GM23338 (cell line): ENCODE measurements around the gene VDR. TPM values are rescaled to one million over a fixed set of nuclear protein-coding genes. Genes with fewer than 3 reads are reported as not detected.

Experiments
- ATAC-seq: fragments of 200-7000 bp; cut with Tn5 transposase; 3 replicates; pipeline ENCODE4 v1.9.1; 2020
- DNase-seq: peaks from one replicate; pipeline ENCODE4 v3.0.0-alpha.2; 2015; ENCODE audit warnings: low spot score
- H2AFZ ChIP-seq: fragments of 200-600 bp; sonication (generic); 2 replicates; pipeline ENCODE4 v1.8.0; 2016; ENCODE audit warnings: antibody characterized with exemption, mild to moderate bottlenecking, moderate library complexity
- H3F3A ChIP-seq: fragments of 200-600 bp; sonication (generic); replicated peaks from 2 replicates; pipeline ENCODE4 v1.8.0; 2017; ENCODE audit warnings: antibody characterized with exemption, mixed run types, low read depth
- H3K27ac ChIP-seq: fragments of 200-600 bp; sonication (generic); 2 replicates; pipeline ENCODE4 v1.6.1; 2016; ENCODE audit warnings: low read depth
- H3K27me3 ChIP-seq: fragments of 200-600 bp; sonication (generic); 2 replicates; pipeline ENCODE4 v1.8.0; 2016; ENCODE audit warnings: mild to moderate bottlenecking, mixed run types, moderate library complexity; ENCODE audit not compliant: insufficient read depth
- H3K36me3 ChIP-seq: fragments of 200-600 bp; sonication (generic); 2 replicates; pipeline ENCODE4 v1.8.0; 2016; ENCODE audit warnings: mild to moderate bottlenecking; ENCODE audit not compliant: insufficient read depth
- H3K4me1 ChIP-seq: fragments of 200-600 bp; sonication (generic); 2 replicates; pipeline ENCODE4 v1.8.0; 2016; ENCODE audit warnings: mild to moderate bottlenecking, moderate library complexity; ENCODE audit not compliant: insufficient read depth
- H3K4me2 ChIP-seq: fragments of 200-600 bp; sonication (generic); 2 replicates; pipeline ENCODE4 v1.7.1; 2017; ENCODE audit warnings: mixed run types
- H3K4me3 ChIP-seq: fragments of 200-600 bp; sonication (generic); 2 replicates; pipeline ENCODE4 v1.6.1; 2016; ENCODE audit warnings: mixed run types
- H3K79me2 ChIP-seq: fragments of 200-600 bp; sonication (generic); replicated peaks from 2 replicates; pipeline ENCODE4 v1.8.0; 2017; ENCODE audit warnings: mild to moderate bottlenecking; ENCODE audit not compliant: insufficient read depth
- H3K9me2 ChIP-seq: fragments of 200-600 bp; sonication (generic); 2 replicates; pipeline ENCODE4 v1.8.0; 2017; ENCODE audit not compliant: insufficient read depth
- H4K20me1 ChIP-seq: fragments of 200-600 bp; sonication (generic); replicated peaks from 2 replicates; pipeline ENCODE4 v1.8.0; 2017; ENCODE audit warnings: mild to moderate bottlenecking; ENCODE audit not compliant: insufficient read depth
- H3K27ac Mint-ChIP-seq: 2 replicates; pipeline ENCODE4 v1.8.0; 2020; ENCODE audit warnings: inconsistent platforms, mild to moderate bottlenecking, moderate library complexity, mixed read lengths
- H3K27me3 Mint-ChIP-seq: 3 replicates; pipeline ENCODE4 v1.8.0; 2022; ENCODE audit warnings: low read depth, mild to moderate bottlenecking, moderate library complexity, mixed read lengths, inconsistent platforms; ENCODE audit not compliant: insufficient read depth, poor library complexity
- H3K36me3 Mint-ChIP-seq: 3 replicates; pipeline ENCODE4 v1.8.0; 2021; ENCODE audit warnings: low read depth, mild to moderate bottlenecking, inconsistent platforms, moderate library complexity, mixed read lengths
- H3K4me1 Mint-ChIP-seq: 3 replicates; pipeline ENCODE4 v1.8.0; 2020; ENCODE audit warnings: mild to moderate bottlenecking, inconsistent platforms, mixed read lengths
- H3K4me3 Mint-ChIP-seq: 3 replicates; pipeline ENCODE4 v1.8.0; 2021; ENCODE audit warnings: moderate library complexity, mild to moderate bottlenecking, inconsistent platforms, mixed read lengths
- H3K9me3 Mint-ChIP-seq: 3 replicates; pipeline ENCODE4 v1.8.0; 2020; ENCODE audit warnings: moderate library complexity, mild to moderate bottlenecking, inconsistent platforms, mixed read lengths
- CREB1 ChIP-seq: fragments of 250-450 bp; sonication (Bioruptor Pico); IDR thresholded peaks from 2 replicates; pipeline ENCODE4 v1.5.0; 2020; ENCODE audit warnings: low read depth, mild to moderate bottlenecking, moderate library complexity
- EZH2 ChIP-seq: fragments of 200-600 bp; sonication (generic); IDR thresholded peaks from one replicate; pipeline ENCODE4 v1.8.0; 2017; ENCODE audit warnings: antibody characterized with exemption, mild to moderate bottlenecking, low read depth; ENCODE audit not compliant: unreplicated experiment
- EZH2phosphoT487 ChIP-seq: fragments of 200-600 bp; sonication (generic); IDR thresholded peaks from one replicate; pipeline ENCODE4 v1.8.1; 2018; ENCODE audit warnings: antibody characterized with exemption; ENCODE audit not compliant: unreplicated experiment
- JUNB ChIP-seq: IDR thresholded peaks from one replicate; pipeline ENCODE4 v1.6.1; 2016; ENCODE audit warnings: antibody characterized with exemption; ENCODE audit not compliant: unreplicated experiment
- POLR2AphosphoS5 ChIP-seq: IDR thresholded peaks from 2 replicates; pipeline ENCODE4 v1.6.1; 2016; ENCODE audit warnings: antibody characterized with exemption, low read depth
- STAT1 ChIP-seq: IDR thresholded peaks from one replicate; pipeline ENCODE4 v1.6.1; 2016; ENCODE audit warnings: antibody characterized with exemption; ENCODE audit not compliant: unreplicated experiment
- ZNF114 ChIP-seq: fragments of 250-450 bp; sonication (Bioruptor Pico); IDR thresholded peaks from 2 replicates; pipeline ENCODE4 v1.5.0; 2020; ENCODE audit warnings: mild to moderate bottlenecking, moderate library complexity
- ZNF462 ChIP-seq: fragments of 250-450 bp; sonication (Bioruptor Pico); IDR thresholded peaks from 2 replicates; pipeline ENCODE4 v1.5.0; 2020; ENCODE audit warnings: mild to moderate bottlenecking, moderate library complexity
- polyA plus RNA-seq: library from polyadenylated mRNA; unstranded; fragments of >200 nt; fragmentation: Nextera tagmentation; extraction: Ambion mirVana; gene quantifications from 2 replicates; pipeline ENCODE4 v1.2.1, GENCODE V29; 2016
- total RNA-seq: library from RNA; depleted of rRNA; stranded (reverse); fragments of >200 nt; shearing (Covaris generic); gene quantifications from 2 replicates; pipeline ENCODE4 v1.2.3, GENCODE V29; 2014
- TF ChIP-seq, protein P1 (sequence below): IDR thresholded peaks from 2 replicates; pipeline ENCODE4 v1.6.1; 2016; ENCODE audit warnings: antibody characterized with exemption
- TF ChIP-seq, protein P2 (sequence below): IDR thresholded peaks from one replicate; pipeline ENCODE4 v1.6.1; 2018; ENCODE audit warnings: antibody characterized with exemption; ENCODE audit not compliant: unreplicated experiment
- TF ChIP-seq, protein P3 (sequence below), 2 experiments: fragments of 200-600 bp in 1 of 2; sonication (generic) in 1 of 2; conservative IDR thresholded peaks; 2 replicates each; pipeline versions ENCODE4 v1.5.1 to v1.6.1; 2016 to 2017; ENCODE audit warnings: antibody characterized with exemption in 2 of 2, low read depth in 2 of 2, mild to moderate bottlenecking in 2 of 2, moderate library complexity in 1 of 2

Gene VDR
- total and polyA plus RNA-seq, 2 experiments from 2014 or later = 0.37 to 1.4 TPM

DNA sequence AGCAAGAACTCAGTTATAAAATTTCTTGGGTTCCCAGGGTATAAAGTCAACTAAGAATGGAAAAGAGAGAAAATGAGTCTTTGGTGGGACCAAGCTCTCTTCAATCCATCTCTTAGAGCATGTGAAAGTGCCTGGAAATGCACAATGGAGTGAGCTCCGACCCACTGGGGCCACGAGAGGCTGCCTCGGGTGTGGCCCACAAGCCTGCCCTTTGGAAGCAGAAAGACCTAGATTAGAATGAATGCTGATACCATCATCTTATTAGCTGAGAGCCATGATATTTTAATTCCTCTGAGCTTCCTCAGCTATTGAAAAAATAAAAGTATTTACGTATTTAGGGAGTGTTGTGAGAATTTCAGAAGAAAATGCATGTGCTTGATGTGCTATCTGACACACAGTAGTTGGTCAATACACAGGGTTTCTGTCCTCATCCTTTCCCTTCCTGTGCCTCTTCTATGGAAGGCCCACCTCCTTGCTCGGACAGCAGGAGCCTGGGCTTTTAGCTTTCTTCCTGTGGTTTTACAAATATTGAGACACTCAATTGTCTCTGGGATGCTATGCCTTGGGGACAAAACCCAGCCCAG lies 42.5 kb downstream of the VDR start (continued):
- TF ChIP-seq ZNF462 (CRISPR knock-in tag) = no peak
- TF ChIP-seq, protein P1, sequence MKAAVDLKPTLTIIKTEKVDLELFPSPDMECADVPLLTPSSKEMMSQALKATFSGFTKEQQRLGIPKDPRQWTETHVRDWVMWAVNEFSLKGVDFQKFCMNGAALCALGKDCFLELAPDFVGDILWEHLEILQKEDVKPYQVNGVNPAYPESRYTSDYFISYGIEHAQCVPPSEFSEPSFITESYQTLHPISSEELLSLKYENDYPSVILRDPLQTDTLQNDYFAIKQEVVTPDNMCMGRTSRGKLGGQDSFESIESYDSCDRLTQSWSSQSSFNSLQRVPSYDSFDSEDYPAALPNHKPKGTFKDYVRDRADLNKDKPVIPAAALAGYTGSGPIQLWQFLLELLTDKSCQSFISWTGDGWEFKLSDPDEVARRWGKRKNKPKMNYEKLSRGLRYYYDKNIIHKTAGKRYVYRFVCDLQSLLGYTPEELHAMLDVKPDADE = no peak
- TF ChIP-seq POLR2AphosphoS5 = no peak
- no peak for TF ChIP-seq ZNF114

DNA sequence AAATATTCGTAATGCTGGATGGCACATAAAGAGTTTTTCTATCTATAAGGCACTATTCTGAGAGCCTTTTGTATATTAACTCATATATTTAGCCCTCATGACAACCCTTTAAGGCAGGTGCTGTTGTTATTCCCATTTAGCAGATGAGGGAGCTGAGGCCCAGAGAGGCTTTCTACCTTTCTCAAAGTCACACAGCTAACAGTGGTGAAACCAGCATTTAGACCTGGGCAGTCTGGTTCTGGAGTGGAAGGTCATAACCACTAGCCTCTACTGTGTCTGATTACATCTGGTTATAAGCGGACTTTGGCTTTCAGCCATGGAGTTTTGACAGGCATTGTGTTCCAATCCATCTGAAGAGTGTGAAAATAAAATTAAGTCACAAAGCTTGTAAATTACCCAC lies 43.9 kb downstream of the VDR start:
- H3K36me3 Mint-ChIP-seq = no peaks in the 10 kb centered on the region
- DNase-seq (no peak), ATAC-seq (no peak)
- no peaks in the 10 kb centered on the region for H3K4me1 ChIP-seq
- H3K4me1 Mint-ChIP-seq = no peaks in the 10 kb centered on the region
- no peak overlapping the region for H3K4me3 Mint-ChIP-seq
- H4K20me1 ChIP-seq = no peaks in the 10 kb centered on the region
- H3F3A ChIP-seq = no peaks in the 10 kb centered on the region
- no peaks in the 10 kb centered on the region for H3K9me3 Mint-ChIP-seq
- H3K27me3 ChIP-seq = no peaks in the 10 kb centered on the region
- H3K27ac ChIP-seq = no peak overlapping the region
- H3K4me2 ChIP-seq = no peak overlapping the region
- no peak overlapping the region for H3K27ac Mint-ChIP-seq
- H3K36me3 ChIP-seq = no peaks in the 10 kb centered on the region
- 0 out of 2 replicates have a peak, but pooled peaks cover 3% of the 10 kb centered on the region for H3K9me2 ChIP-seq
- no peak overlapping the region for H2AFZ ChIP-seq
- no peaks in the 10 kb centered on the region for H3K79me2 ChIP-seq
- peaks cover 4% of the 10 kb centered on the region for H3K27me3 Mint-ChIP-seq
- no peak overlapping the region for H3K4me3 ChIP-seq
- TF ChIP-seq, protein P2, sequence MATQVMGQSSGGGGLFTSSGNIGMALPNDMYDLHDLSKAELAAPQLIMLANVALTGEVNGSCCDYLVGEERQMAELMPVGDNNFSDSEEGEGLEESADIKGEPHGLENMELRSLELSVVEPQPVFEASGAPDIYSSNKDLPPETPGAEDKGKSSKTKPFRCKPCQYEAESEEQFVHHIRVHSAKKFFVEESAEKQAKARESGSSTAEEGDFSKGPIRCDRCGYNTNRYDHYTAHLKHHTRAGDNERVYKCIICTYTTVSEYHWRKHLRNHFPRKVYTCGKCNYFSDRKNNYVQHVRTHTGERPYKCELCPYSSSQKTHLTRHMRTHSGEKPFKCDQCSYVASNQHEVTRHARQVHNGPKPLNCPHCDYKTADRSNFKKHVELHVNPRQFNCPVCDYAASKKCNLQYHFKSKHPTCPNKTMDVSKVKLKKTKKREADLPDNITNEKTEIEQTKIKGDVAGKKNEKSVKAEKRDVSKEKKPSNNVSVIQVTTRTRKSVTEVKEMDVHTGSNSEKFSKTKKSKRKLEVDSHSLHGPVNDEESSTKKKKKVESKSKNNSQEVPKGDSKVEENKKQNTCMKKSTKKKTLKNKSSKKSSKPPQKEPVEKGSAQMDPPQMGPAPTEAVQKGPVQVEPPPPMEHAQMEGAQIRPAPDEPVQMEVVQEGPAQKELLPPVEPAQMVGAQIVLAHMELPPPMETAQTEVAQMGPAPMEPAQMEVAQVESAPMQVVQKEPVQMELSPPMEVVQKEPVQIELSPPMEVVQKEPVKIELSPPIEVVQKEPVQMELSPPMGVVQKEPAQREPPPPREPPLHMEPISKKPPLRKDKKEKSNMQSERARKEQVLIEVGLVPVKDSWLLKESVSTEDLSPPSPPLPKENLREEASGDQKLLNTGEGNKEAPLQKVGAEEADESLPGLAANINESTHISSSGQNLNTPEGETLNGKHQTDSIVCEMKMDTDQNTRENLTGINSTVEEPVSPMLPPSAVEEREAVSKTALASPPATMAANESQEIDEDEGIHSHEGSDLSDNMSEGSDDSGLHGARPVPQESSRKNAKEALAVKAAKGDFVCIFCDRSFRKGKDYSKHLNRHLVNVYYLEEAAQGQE = no peak
- no peak for TF ChIP-seq STAT1
- TF ChIP-seq EZH2phosphoT487 = no peak
- TF ChIP-seq, protein P3, sequence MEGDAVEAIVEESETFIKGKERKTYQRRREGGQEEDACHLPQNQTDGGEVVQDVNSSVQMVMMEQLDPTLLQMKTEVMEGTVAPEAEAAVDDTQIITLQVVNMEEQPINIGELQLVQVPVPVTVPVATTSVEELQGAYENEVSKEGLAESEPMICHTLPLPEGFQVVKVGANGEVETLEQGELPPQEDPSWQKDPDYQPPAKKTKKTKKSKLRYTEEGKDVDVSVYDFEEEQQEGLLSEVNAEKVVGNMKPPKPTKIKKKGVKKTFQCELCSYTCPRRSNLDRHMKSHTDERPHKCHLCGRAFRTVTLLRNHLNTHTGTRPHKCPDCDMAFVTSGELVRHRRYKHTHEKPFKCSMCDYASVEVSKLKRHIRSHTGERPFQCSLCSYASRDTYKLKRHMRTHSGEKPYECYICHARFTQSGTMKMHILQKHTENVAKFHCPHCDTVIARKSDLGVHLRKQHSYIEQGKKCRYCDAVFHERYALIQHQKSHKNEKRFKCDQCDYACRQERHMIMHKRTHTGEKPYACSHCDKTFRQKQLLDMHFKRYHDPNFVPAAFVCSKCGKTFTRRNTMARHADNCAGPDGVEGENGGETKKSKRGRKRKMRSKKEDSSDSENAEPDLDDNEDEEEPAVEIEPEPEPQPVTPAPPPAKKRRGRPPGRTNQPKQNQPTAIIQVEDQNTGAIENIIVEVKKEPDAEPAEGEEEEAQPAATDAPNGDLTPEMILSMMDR (conservative IDR thresholded peaks at IDR 0.05; ENCODE audit: low read depth in 2 of 2) = no peak
- no peak for TF ChIP-seq EZH2
- TF ChIP-seq CREB1 (CRISPR knock-in tag) = no peak
- TF ChIP-seq, protein P1 = no peak
- TF ChIP-seq JUNB = no peak
